ENCODE measurements around the gene PADI4. TPM values are rescaled to one million over a fixed set of nuclear protein-coding genes. Genes with fewer than 3 reads are reported as not detected.

Gene PADI4
- total and polyA plus RNA-seq, 8 donors: 0.08 to 0.25 (median 0.18) TPM; not detected in 5

DNA sequence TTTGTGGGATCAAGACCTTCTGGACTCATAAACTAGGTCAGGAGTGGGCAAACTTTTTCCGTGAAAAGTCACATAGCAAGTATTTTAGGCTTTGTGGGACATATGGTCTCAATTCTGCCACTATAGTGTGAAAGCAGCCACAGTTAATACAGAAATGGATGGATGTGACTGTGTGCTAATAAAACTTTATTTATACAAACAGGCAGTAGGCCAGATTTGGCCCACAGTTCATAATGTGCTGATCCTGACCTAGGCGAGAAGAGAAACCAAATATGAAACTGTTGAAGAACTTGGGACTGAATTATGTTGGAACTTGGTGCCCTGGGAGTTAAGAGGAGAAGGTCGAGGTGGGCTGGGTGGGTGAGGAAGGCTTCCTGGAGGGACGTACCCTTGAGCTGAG lies 42.0 kb upstream of the PADI4 start:
- 73 to 88% (median 78%) methylated on average over 4 of the region's 4 CpGs for WGBS, 5 donors
- TF ChIP-seq POLR2AphosphoS5 (IDR thresholded peaks at IDR 0.05) (no peak), POLR2A (IDR thresholded peaks at IDR 0.05) (no peak), EP300 (IDR thresholded peaks at IDR 0.05) (no peak)
- TF ChIP-seq, protein P1, sequence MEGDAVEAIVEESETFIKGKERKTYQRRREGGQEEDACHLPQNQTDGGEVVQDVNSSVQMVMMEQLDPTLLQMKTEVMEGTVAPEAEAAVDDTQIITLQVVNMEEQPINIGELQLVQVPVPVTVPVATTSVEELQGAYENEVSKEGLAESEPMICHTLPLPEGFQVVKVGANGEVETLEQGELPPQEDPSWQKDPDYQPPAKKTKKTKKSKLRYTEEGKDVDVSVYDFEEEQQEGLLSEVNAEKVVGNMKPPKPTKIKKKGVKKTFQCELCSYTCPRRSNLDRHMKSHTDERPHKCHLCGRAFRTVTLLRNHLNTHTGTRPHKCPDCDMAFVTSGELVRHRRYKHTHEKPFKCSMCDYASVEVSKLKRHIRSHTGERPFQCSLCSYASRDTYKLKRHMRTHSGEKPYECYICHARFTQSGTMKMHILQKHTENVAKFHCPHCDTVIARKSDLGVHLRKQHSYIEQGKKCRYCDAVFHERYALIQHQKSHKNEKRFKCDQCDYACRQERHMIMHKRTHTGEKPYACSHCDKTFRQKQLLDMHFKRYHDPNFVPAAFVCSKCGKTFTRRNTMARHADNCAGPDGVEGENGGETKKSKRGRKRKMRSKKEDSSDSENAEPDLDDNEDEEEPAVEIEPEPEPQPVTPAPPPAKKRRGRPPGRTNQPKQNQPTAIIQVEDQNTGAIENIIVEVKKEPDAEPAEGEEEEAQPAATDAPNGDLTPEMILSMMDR (IDR thresholded peaks at IDR 0.05): no peak
- Histone ChIP-seq H3K27ac (no peak overlapping the region), H3K4me3 (no peak overlapping the region), H3K36me3 (no peaks in the 10 kb centered on the region), H3K4me1 (no peaks in the 10 kb centered on the region), H3K27me3 (peaks cover 0 to under 1% (median 0%) of the 10 kb centered on the region in 3 donors), H3K9me3 (peaks cover 0 to 4% (median 0%) of the 10 kb centered on the region in 4 donors)
- intact Hi-C loops (cut with DNase I; ENCODE audit: low total_unique reads): no loop called here
- DNase-seq: no peak

DNA sequence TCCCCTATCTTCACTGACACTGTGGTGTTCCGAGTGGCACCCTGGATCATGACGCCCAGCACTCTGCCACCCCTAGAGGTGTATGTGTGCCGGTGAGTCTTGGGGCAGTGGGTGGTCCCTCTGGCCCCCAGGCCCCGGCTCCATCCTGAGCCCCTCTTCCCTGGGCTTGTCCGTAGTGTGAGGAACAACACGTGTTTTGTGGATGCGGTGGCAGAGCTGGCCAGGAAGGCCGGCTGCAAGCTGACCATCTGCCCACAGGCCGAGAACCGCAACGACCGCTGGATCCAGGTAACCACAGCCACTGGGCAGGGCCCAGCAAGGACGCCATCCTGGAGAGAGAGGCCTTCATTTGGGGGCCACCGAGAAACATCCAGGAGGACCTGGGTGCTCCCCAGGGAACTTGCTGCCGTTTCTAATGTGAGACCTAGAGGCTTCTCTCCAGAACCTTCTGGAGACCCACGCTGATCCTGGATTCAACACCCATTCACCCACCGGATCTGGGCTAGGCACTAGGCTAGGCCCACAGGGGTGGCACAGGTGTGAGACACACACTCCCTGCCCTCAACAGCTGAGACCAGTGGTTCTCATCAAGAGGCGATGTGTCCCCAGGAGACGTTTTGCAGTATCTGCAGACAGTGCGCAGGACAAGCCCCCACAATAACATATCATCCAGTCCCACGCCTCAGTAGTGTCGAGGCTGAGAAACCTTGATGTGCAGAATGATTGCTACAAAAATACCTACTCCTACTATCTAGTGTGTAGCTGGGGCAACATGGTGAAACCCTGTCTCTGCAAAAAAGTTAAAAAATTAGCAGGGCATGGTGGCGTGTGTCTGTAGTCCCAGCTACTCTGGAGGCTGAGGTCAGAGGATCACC lies 36.9 kb upstream of the PADI4 start:
- Histone ChIP-seq H3K4me3 (no peak overlapping the region), H3K9me3 (no peaks in the 10 kb centered on the region), H3K27ac (no peak overlapping the region), H3K27me3 (peaks cover 0 to 13% (median 0%) of the 10 kb centered on the region in 3 donors), H3K4me1 (no peaks in the 10 kb centered on the region), H3K36me3 (no peaks in the 10 kb centered on the region)
- TF ChIP-seq POLR2A (IDR thresholded peaks at IDR 0.05) (no peak), EP300 (IDR thresholded peaks at IDR 0.05) (no peak), POLR2AphosphoS5 (IDR thresholded peaks at IDR 0.05) (no peak)
- TF ChIP-seq, protein P1 (IDR thresholded peaks at IDR 0.05): no peak
- intact Hi-C loops (cut with DNase I; ENCODE audit: low total_unique reads): no loop called here
- DNase-seq: no peak
- WGBS, 5 donors: 77 to 87% (median 87%) methylated on average over 13 to 23 of the region's 23 CpGs

DNA sequence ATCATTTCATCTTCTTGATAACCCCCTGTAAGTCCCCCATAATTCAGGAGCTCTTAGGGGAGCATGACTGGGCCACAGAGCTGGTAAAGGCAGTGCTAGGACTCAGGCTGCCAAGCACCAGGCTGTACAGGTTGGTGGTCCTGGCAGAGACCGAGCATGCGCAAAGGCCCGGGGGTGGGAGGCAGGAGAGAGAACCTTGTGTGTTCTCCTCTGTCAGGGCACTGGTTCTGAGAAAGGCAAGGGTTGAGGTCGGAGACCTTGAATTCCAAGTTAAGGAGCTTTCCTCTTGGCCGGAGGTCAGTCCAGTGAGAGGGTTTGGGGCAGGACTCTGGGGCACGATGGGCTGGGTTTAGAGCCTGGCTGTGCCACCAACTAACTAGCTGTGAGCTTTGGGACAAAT lies 35.9 kb upstream of the PADI4 start:
- 78 to 91% (median 82%) methylated on average over 6 of the region's 6 CpGs for WGBS, 5 donors
- Histone ChIP-seq H3K36me3 (no peaks in the 10 kb centered on the region), H3K4me3 (no peak overlapping the region), H3K9me3 (no peaks in the 10 kb centered on the region), H3K27me3 (peaks cover 0 to 22% (median 6%) of the 10 kb centered on the region in 3 donors), H3K4me1 (no peaks in the 10 kb centered on the region), H3K27ac (no peak overlapping the region)
- no peak for DNase-seq
- TF ChIP-seq POLR2A (IDR thresholded peaks at IDR 0.05): no peak
- no peak for TF ChIP-seq EP300 (IDR thresholded peaks at IDR 0.05)
- TF ChIP-seq POLR2AphosphoS5 (IDR thresholded peaks at IDR 0.05): no peak
- TF ChIP-seq, protein P1 (IDR thresholded peaks at IDR 0.05): no peak
- intact Hi-C loops (cut with DNase I; ENCODE audit: low total_unique reads): no loop called here

DNA sequence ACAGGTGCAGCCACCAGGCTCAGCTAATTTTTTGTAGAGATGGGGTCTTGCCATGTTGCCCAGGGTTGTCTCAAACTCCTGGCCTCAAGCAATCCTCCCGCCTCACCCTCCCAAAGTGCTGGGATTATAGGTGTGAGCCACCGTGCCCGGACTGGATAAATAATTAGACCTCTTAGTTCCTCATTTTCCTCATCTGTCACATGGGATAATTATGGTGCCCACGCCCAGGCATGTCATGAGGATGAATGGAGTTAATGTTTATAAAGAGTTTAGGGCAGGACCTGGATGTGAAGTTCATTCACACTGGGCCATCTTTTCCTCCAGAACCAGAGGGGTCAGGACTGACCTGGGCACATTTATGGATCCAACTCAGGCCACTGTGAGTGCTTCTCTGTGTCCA lies 35.4 kb upstream of the PADI4 start:
- intact Hi-C loops (cut with DNase I; ENCODE audit: low total_unique reads): no loop called here
- no peak overlapping the region for H3K4me3 ChIP-seq
- no peak for DNase-seq
- WGBS, 5 donors: 46 to 69% (median 63%) methylated on average over 4 of the region's 4 CpGs
- peaks cover 0 to 25% (median 6%) of the 10 kb centered on the region in 3 donors for H3K27me3 ChIP-seq
- no peak for TF ChIP-seq EP300 (IDR thresholded peaks at IDR 0.05)
- TF ChIP-seq POLR2A (IDR thresholded peaks at IDR 0.05): no peak
- TF ChIP-seq POLR2AphosphoS5 (IDR thresholded peaks at IDR 0.05): no peak
- no peaks in the 10 kb centered on the region for H3K4me1 ChIP-seq
- H3K9me3 ChIP-seq: no peaks in the 10 kb centered on the region
- H3K27ac ChIP-seq: no peak overlapping the region
- H3K36me3 ChIP-seq: no peaks in the 10 kb centered on the region

DNA sequence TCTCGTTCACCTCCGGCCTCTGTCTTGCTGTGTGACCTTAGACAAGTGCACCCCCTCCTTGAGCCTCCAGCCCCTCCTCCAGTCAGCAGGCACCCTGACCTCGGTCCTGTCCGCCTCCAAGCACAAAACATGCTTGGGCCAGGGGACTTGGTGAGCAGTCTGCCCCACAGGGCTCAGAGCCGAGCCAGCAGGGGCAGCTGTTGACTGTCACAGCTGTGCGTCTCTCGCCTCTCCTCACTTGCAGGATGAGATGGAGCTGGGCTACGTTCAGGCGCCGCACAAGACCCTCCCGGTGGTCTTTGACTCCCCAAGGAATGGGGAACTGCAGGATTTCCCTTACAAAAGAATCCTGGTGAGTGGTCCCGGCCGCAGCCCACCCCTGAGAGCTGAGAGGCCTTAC lies 34.9 kb upstream of the PADI4 start:
- Histone ChIP-seq H3K4me3 (no peak overlapping the region), H3K27ac (no peak overlapping the region), H3K36me3 (no peaks in the 10 kb centered on the region), H3K4me1 (no peaks in the 10 kb centered on the region), H3K27me3 (peaks cover 0 to 28% (median 6%) of the 10 kb centered on the region in 3 donors), H3K9me3 (no peaks in the 10 kb centered on the region)
- DNase-seq: no peak
- TF ChIP-seq EP300 (IDR thresholded peaks at IDR 0.05) (no peak), POLR2A (IDR thresholded peaks at IDR 0.05) (no peak), POLR2AphosphoS5 (IDR thresholded peaks at IDR 0.05) (no peak)
- TF ChIP-seq, protein P1 (IDR thresholded peaks at IDR 0.05): no peak
- intact Hi-C loops (cut with DNase I; ENCODE audit: low total_unique reads): no loop called here
- 69 to 76% (median 75%) methylated on average over 7 to 13 of the region's 13 CpGs for WGBS, 5 donors
